ENCODE measurements around the gene TMEM9.

- TF ChIP-seq, protein P1, sequence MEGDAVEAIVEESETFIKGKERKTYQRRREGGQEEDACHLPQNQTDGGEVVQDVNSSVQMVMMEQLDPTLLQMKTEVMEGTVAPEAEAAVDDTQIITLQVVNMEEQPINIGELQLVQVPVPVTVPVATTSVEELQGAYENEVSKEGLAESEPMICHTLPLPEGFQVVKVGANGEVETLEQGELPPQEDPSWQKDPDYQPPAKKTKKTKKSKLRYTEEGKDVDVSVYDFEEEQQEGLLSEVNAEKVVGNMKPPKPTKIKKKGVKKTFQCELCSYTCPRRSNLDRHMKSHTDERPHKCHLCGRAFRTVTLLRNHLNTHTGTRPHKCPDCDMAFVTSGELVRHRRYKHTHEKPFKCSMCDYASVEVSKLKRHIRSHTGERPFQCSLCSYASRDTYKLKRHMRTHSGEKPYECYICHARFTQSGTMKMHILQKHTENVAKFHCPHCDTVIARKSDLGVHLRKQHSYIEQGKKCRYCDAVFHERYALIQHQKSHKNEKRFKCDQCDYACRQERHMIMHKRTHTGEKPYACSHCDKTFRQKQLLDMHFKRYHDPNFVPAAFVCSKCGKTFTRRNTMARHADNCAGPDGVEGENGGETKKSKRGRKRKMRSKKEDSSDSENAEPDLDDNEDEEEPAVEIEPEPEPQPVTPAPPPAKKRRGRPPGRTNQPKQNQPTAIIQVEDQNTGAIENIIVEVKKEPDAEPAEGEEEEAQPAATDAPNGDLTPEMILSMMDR (IDR thresholded peaks at IDR 0.05), result no peak
- TF ChIP-seq POLR2AphosphoS5 (IDR thresholded peaks at IDR 0.05), result no peak
These were observed 27.5 kb upstream of the TMEM9 start for GRCh38 chr1:201181726-201182125.
